Measurements from ENCODE around the gene EMP1. TPM values are rescaled to one million over a fixed set of nuclear protein-coding genes. Genes with fewer than 3 reads are reported as not detected.

The EMP1 gene
- total and polyA plus RNA-seq, 2 donors (not counting 3 experiments of a cell fraction or from before 2014, with no cell fraction given) = 265 to 528 TPM

DNA sequence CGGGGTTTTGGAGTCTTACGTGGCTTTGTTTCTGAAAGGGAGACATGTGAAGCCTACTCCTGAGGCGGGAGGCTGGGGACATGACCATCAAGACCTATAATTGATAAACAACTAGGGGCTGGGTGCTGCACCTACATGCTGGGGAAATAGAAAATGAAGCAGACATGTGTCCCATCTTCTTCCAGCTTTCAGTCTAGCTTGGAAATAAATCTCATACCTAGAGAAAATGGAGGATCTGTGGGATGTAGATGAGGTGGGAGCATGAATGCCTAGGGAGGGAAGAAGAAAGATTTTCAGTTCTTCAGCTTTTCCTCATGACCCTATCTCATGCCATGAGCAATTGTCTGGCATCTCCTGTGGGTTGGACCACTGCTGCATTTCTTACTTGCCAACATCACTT is 22.1 kb downstream of the EMP1 start:
- DNase-seq (ENCODE audit: low read depth, low spot score) = no peak
- no peak overlapping the region for H3K9ac ChIP-seq (replicated peaks; ENCODE audit: extremely low read depth, insufficient read depth, low read length)
- intact Hi-C loops (cut with micrococcal nuclease) (no loop called here), dilution Hi-C loops (cut with MboI; ENCODE audit: extremely low pct_ligation_motif_present, low sequenced_read_pairs) (loop anchor here (10.0 kb wide), 1 partner anchor 234 kb away; no protein-coding TSS in a partner anchor)
- no peak for TF ChIP-seq FOS (IDR thresholded peaks at IDR 0.05; ENCODE audit: borderline replicate concordance, insufficient read depth, low read length)
- TF ChIP-seq, protein P1, sequence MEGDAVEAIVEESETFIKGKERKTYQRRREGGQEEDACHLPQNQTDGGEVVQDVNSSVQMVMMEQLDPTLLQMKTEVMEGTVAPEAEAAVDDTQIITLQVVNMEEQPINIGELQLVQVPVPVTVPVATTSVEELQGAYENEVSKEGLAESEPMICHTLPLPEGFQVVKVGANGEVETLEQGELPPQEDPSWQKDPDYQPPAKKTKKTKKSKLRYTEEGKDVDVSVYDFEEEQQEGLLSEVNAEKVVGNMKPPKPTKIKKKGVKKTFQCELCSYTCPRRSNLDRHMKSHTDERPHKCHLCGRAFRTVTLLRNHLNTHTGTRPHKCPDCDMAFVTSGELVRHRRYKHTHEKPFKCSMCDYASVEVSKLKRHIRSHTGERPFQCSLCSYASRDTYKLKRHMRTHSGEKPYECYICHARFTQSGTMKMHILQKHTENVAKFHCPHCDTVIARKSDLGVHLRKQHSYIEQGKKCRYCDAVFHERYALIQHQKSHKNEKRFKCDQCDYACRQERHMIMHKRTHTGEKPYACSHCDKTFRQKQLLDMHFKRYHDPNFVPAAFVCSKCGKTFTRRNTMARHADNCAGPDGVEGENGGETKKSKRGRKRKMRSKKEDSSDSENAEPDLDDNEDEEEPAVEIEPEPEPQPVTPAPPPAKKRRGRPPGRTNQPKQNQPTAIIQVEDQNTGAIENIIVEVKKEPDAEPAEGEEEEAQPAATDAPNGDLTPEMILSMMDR (IDR thresholded peaks at IDR 0.05; ENCODE audit: extremely low read depth in 1 of 2, insufficient read depth in 1 of 2, low read depth in 1 of 2, low read length in 2 of 2) = no peak
- TF ChIP-seq POLR2AphosphoS5 (IDR thresholded peaks at IDR 0.05; ENCODE audit: insufficient read depth, low read depth, low read length) = peak; percentile 31
- no peak for TF ChIP-seq EZH2 (IDR thresholded peaks at IDR 0.05; ENCODE audit: borderline replicate concordance, low read depth, low read length, severe bottlenecking)
- TF ChIP-seq JUN (IDR thresholded peaks at IDR 0.05; ENCODE audit: borderline replicate concordance, insufficient read depth, insufficient read length, low read depth) = no peak
- TF ChIP-seq GATA2 (IDR thresholded peaks at IDR 0.05; ENCODE audit: insufficient read depth, insufficient read length, low read depth, low read length) = no peak
- TF ChIP-seq, protein P2, sequence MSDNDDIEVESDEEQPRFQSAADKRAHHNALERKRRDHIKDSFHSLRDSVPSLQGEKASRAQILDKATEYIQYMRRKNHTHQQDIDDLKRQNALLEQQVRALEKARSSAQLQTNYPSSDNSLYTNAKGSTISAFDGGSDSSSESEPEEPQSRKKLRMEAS (IDR thresholded peaks at IDR 0.05; ENCODE audit: insufficient read depth, insufficient read length) = no peak
- TF ChIP-seq MYC (IDR thresholded peaks at IDR 0.05; ENCODE audit: low read depth, low read length) = no peak
- peak; percentile 69 for TF ChIP-seq POLR2A (IDR thresholded peaks at IDR 0.05; ENCODE audit: low read depth, low read length)
- H3K27ac ChIP-seq (ENCODE audit: insufficient read depth, low read depth, low read length) = no peak overlapping the region
- H3K9me3 ChIP-seq (replicated peaks; ENCODE audit: control insufficient read depth, insufficient read depth, low read length) = no peaks in the 10 kb centered on the region
- H3K27me3 ChIP-seq (ENCODE audit: control insufficient read depth in 2 of 2, insufficient read depth in 2 of 2, low read length in 2 of 2) = no peaks in the 10 kb centered on the region
- ChIA-PET POLR2A (no interaction called here), CTCF (interaction anchor here (1.3 kb wide), 1 partner anchor 303 kb away, joined by 3 read pairs; no protein-coding TSS in a partner anchor)
- no peaks in the 10 kb centered on the region for H3K9me1 ChIP-seq (replicated peaks; ENCODE audit: control insufficient read depth, extremely low read depth, insufficient read depth, low read length)
- no peak overlapping the region for H2AFZ ChIP-seq (ENCODE audit: low read depth, low read length)
- H3K4me3 ChIP-seq (replicated peaks in 1 of 3; ENCODE audit: insufficient read depth in 1 of 3, low read depth in 1 of 3, low read length in 3 of 3) = no peak overlapping the region
- peaks cover under 1% of the 10 kb centered on the region for H3K79me2 ChIP-seq (ENCODE audit: control insufficient read depth, insufficient read depth, low read length)
- no peaks in the 10 kb centered on the region for H4K20me1 ChIP-seq (replicated peaks; ENCODE audit: control insufficient read depth, extremely low read depth, insufficient read depth, low read length)
- H3K4me2 ChIP-seq (ENCODE audit: insufficient read depth, low read length) = no peak overlapping the region
- peaks cover 32% of the 10 kb centered on the region in 2 experiments for H3K36me3 ChIP-seq (ENCODE audit: control insufficient read depth in 2 of 2, extremely low read depth in 1 of 2, insufficient read depth in 2 of 2, low read length in 2 of 2)
- FAIRE-seq = no peak
- H3K4me1 ChIP-seq (ENCODE audit: control insufficient read depth, extremely low read depth, insufficient read depth, low read length) = no peaks in the 10 kb centered on the region
- no TSS peak for BruUV-seq (replicated peaks)

All from endothelial cell of umbilical vein (primary cell).